K562 (cell line): Measurements from ENCODE around the gene PRKAA1. TPM values are rescaled to one million over a fixed set of nuclear protein-coding genes. Genes with fewer than 3 reads are reported as not detected.

Experiments used
- CBX2 ChIP-seq: fragments of 200-600 bp; sonication (generic); IDR thresholded peaks from one replicate; pipeline ENCODE4 v1.6.1; 2012; ENCODE audit warnings: mild to moderate bottlenecking, low read length, inconsistent platforms; ENCODE audit not compliant: insufficient read depth, poor library complexity, severe bottlenecking
- COPS2 ChIP-seq: fragments of 450-650 bp; conservative IDR thresholded peaks from 2 replicates; pipeline ENCODE4 v1.6.1; 2016; ENCODE audit warnings: mild to moderate bottlenecking, moderate library complexity
- FOXA1 ChIP-seq: fragments of 450-650 bp; IDR thresholded peaks from 2 replicates; pipeline ENCODE4 v1.6.1; 2016; ENCODE audit warnings: mild to moderate bottlenecking, borderline replicate concordance
- FOXJ2 ChIP-seq: fragments of 200-800 bp; sonication (Bioruptor generic); IDR thresholded peaks from 2 replicates; pipeline ENCODE4 v1.6.1; 2016; ENCODE audit warnings: missing genetic modification characterization, missing compliant biosample characterization
- GTF2F1 ChIP-seq: IDR thresholded peaks from 2 replicates; pipeline ENCODE4 v1.6.1; 2011; ENCODE audit warnings: low read depth, low read length, improper control_type of control experiment
- HNRNPLL ChIP-seq: fragments of 200-400 bp; formaldehyde crosslinking; IDR thresholded peaks from 2 replicates; pipeline ENCODE4 v1.6.1; 2017; ENCODE audit warnings: low read length, low read depth, mild to moderate bottlenecking; ENCODE audit not compliant: poor library complexity, severe bottlenecking
- KDM4B ChIP-seq, 2 experiments: fragments of 450-650 bp in 1 of 2; sonication (generic) in 1 of 2; IDR thresholded peaks; 2 replicates each; pipeline ENCODE4 v1.6.1; 2016 to 2017; ENCODE audit warnings: borderline replicate concordance in 2 of 2, antibody characterized with exemption in 1 of 2, low read depth in 1 of 2, mild to moderate bottlenecking in 1 of 2
- KLF6 ChIP-seq: fragments of 250-450 bp; sonication (Bioruptor Pico); IDR thresholded peaks from 2 replicates; pipeline ENCODE4 v1.4.0; 2020; ENCODE audit warnings: mild to moderate bottlenecking, moderate library complexity, borderline replicate concordance
- LCOR ChIP-seq: sonication (generic); formaldehyde crosslinking; IDR thresholded peaks from 2 replicates; pipeline ENCODE4 v1.8.0; 2022; ENCODE audit warnings: mild to moderate bottlenecking, missing genetic modification reagents
- POLR2G ChIP-seq: fragments of 200-400 bp; formaldehyde crosslinking; IDR thresholded peaks from 2 replicates; pipeline ENCODE4 v1.6.1; 2017; ENCODE audit warnings: low read depth, mild to moderate bottlenecking, antibody characterized with exemption, low read length, moderate library complexity
- PRPF4 ChIP-seq: fragments of 200-400 bp; formaldehyde crosslinking; IDR thresholded peaks from one replicate; pipeline ENCODE4 v1.6.1; 2017; ENCODE audit warnings: low read length, low read depth, mild to moderate bottlenecking; ENCODE audit not compliant: insufficient read depth, poor library complexity, severe bottlenecking
- RBM22 ChIP-seq: fragments of 200-400 bp; formaldehyde crosslinking; IDR thresholded peaks from 2 replicates; pipeline ENCODE4 v1.6.1; 2018; ENCODE audit warnings: low read length, low read depth; ENCODE audit not compliant: poor library complexity, severe bottlenecking
- RFX1 ChIP-seq: fragments of 450-650 bp; IDR thresholded peaks from 2 replicates; pipeline ENCODE4 v1.6.1; 2016; ENCODE audit warnings: mild to moderate bottlenecking, moderate library complexity
- SIX5 ChIP-seq, 2 experiments: IDR thresholded peaks; 2 replicates each; pipeline ENCODE4 v1.6.1; 2011; ENCODE audit warnings: low read length in 2 of 2, borderline replicate concordance in 1 of 2, low read depth in 1 of 2, mild to moderate bottlenecking in 1 of 2, moderate library complexity in 1 of 2; ENCODE audit not compliant: insufficient read depth in 1 of 2
- THAP12 ChIP-seq: fragments of 250-450 bp; sonication (Bioruptor Pico); IDR thresholded peaks from 2 replicates; pipeline ENCODE4 v1.9.0; 2021; ENCODE audit warnings: mild to moderate bottlenecking, inconsistent platforms
- TRIM28 ChIP-seq: fragments of 450-650 bp; IDR thresholded peaks from 2 replicates; pipeline ENCODE4 v1.6.1; 2017
- ZNF695 ChIP-seq: fragments of 450-650 bp; formaldehyde crosslinking; IDR thresholded peaks from 2 replicates; pipeline ENCODE4 v1.4.0; 2020; ENCODE audit warnings: mild to moderate bottlenecking, moderate library complexity
- ZNF766 ChIP-seq: fragments of 200-800 bp; sonication (Bioruptor generic); conservative IDR thresholded peaks from 2 replicates; pipeline ENCODE4 v1.6.1; 2016; ENCODE audit warnings: missing genetic modification characterization, missing compliant biosample characterization
- ZNF785 ChIP-seq: fragments of 250-450 bp; sonication (Bioruptor Pico); IDR thresholded peaks from 2 replicates; pipeline ENCODE4 v1.4.0; 2020; ENCODE audit warnings: mild to moderate bottlenecking
- ZZZ3 ChIP-seq: fragments of 450-650 bp; IDR thresholded peaks from 2 replicates; pipeline ENCODE4 v1.6.1; 2016; ENCODE audit warnings: antibody characterized with exemption, mild to moderate bottlenecking, moderate library complexity
- polyA plus RNA-seq, 8 experiments: library from polyadenylated mRNA; depleted of rRNA in 4 of 8; stranded (reverse) in 5 of 8; unstranded in 3 of 8; fragments of >200 nt; fragmentation: Nextera tagmentation in 2 of 8; fragmentation: Illumina TruSeq in 1 of 8; extraction: Ambion mirVana in 2 of 8; extraction: Trizol in 1 of 8; gene quantifications; 2 replicates each; pipeline versions ENCODE4 v1.2.1 to v1.2.3, GENCODE V29; 2011 to 2014; ENCODE audit warnings: inconsistent platforms in 1 of 8, missing spikeins in 1 of 8
- total RNA-seq, 7 experiments: library from RNA; depleted of rRNA in 6 of 7; stranded (reverse); fragments of >200 nt in 6 of 7; fragmentation: Illumina TruSeq in 2 of 7; extraction: Trizol in 2 of 7; gene quantifications; 2 replicates each; pipeline versions ENCODE4 v1.2.1 to v1.2.3, GENCODE V29; 2011 to 2021; ENCODE audit warnings: low replicate concordance in 1 of 7
- TF ChIP-seq, protein P1 (sequence below), 2 experiments: fragments of 450-650 bp; IDR thresholded peaks; 2 replicates each; pipeline ENCODE4 v1.6.1; 2018; ENCODE audit warnings: mild to moderate bottlenecking in 2 of 2, low read depth in 1 of 2; ENCODE audit not compliant: partially characterized antibody in 2 of 2

The PRKAA1 gene
- total and polyA plus RNA-seq, 9 of the 15 experiments (the other 6 are each of a cell fraction or from before 2014, with no cell fraction given) = 24.5 to 84.0 (median 51.4) TPM

- TF ChIP-seq THAP12 (CRISPR knock-in tag) (no peak), ZNF695 (CRISPR knock-in tag) (no peak), CBX2 (no peak), TRIM28 (peak; percentile 78; the same call in 1 of the 2 replicates), HNRNPLL (no peak), GTF2F1 (no peak), ZNF766 (CRISPR knock-in tag) (no peak), KDM4B (IDR thresholded peaks at IDR 0.05; ENCODE audit: borderline replicate concordance in 2 of 2, low read depth in 1 of 2) (no peak), LCOR (no peak), RFX1 (no peak), RBM22 (no peak), FOXA1 (no peak), PRPF4 (no peak), SIX5 (IDR thresholded peaks at IDR 0.05; ENCODE audit: borderline replicate concordance in 1 of 2, insufficient read depth in 1 of 2, low read depth in 1 of 2, low read length in 2 of 2) (no peak), FOXJ2 (tag) (no peak), ZZZ3 (no peak), COPS2 (no peak), ZNF785 (no peak), POLR2G (no peak), KLF6 (CRISPR knock-in tag) (no peak)
- TF ChIP-seq, protein P1, sequence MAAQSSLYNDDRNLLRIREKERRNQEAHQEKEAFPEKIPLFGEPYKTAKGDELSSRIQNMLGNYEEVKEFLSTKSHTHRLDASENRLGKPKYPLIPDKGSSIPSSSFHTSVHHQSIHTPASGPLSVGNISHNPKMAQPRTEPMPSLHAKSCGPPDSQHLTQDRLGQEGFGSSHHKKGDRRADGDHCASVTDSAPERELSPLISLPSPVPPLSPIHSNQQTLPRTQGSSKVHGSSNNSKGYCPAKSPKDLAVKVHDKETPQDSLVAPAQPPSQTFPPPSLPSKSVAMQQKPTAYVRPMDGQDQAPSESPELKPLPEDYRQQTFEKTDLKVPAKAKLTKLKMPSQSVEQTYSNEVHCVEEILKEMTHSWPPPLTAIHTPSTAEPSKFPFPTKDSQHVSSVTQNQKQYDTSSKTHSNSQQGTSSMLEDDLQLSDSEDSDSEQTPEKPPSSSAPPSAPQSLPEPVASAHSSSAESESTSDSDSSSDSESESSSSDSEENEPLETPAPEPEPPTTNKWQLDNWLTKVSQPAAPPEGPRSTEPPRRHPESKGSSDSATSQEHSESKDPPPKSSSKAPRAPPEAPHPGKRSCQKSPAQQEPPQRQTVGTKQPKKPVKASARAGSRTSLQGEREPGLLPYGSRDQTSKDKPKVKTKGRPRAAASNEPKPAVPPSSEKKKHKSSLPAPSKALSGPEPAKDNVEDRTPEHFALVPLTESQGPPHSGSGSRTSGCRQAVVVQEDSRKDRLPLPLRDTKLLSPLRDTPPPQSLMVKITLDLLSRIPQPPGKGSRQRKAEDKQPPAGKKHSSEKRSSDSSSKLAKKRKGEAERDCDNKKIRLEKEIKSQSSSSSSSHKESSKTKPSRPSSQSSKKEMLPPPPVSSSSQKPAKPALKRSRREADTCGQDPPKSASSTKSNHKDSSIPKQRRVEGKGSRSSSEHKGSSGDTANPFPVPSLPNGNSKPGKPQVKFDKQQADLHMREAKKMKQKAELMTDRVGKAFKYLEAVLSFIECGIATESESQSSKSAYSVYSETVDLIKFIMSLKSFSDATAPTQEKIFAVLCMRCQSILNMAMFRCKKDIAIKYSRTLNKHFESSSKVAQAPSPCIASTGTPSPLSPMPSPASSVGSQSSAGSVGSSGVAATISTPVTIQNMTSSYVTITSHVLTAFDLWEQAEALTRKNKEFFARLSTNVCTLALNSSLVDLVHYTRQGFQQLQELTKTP (IDR thresholded peaks at IDR 0.05; ENCODE audit: low read depth in 1 of 2, partially characterized antibody in 2 of 2) = no peak
Measured at GRCh38 chr5:40847525-40847924, 49.4 kb upstream of the PRKAA1 start (continued).
